GM18951 (cell line): ENCODE data around the gene SIRPA.

Source experiments
- POLR2A ChIP-seq: IDR thresholded peaks from 4 replicates; pipeline ENCODE4 v1.6.1; 2011; ENCODE audit warnings: mild to moderate bottlenecking; ENCODE audit not compliant: insufficient read length, insufficient read depth; ENCODE audit errors: extremely low read depth
- in situ Hi-C: fragments of 300-500 bp; cut with MboI; formaldehyde crosslinking; loops from one replicate; pipeline ENCODE4 v1.12.0; 2022; ENCODE audit warnings: low sequenced_read_pairs, mixed read lengths, inconsistent platforms; ENCODE audit not compliant: unreplicated experiment

The SIRPA gene

DNA sequence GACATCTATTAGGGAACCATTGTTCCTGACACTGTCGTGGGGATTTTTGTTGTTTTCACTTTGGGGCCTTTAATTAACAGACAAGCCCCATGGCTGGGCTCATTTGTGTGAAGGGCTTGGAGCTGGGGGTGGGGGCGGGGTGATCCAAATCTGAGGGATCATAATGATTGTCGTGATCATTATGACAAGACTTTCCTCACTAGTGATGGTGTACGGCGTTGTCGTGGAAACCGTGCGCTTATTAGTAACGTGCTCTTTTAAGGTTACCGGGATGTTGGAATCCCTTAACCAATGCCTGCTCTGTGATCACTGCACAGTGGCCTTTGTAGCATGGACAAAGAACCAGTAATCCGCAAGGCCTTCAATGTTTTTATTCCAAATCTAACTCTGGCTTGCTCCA lies 80.1 kb downstream of the SIRPA start:
- in situ Hi-C loops = no loop called here
- no peak for TF ChIP-seq POLR2A

DNA sequence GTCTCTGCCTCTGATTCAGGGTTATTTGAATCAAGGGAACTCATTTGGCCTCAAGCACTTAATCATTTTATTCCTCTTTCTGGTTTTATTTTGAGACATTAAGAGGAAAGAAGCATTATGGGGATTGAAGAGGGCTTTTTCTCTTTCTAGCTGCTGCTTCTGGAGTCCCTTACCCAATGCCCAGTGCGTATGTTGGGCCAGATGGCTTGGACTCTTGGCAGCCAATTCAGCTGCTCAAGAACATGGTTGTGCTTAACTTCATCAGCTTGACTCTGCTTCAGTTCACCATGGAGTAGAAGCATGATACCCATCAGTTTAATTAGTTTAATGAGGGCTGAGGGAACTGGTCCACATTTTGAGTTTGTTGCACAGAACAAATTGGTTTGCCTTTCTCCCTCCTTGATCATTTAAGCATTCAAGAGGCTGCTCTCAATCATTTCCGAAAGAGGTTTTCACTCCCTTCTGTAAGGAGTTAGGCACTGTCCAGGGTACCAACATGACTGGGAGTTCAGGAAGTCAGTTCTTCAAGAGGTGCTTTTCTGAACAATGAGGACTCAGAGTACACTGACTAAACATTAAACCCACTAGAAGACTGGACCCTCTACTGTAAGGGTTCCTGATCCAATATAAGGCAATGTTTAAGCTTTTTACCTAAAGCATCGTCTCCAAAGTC lies 84.0 kb downstream of the SIRPA start:
- no peak for TF ChIP-seq POLR2A
- in situ Hi-C loops = no loop called here

DNA sequence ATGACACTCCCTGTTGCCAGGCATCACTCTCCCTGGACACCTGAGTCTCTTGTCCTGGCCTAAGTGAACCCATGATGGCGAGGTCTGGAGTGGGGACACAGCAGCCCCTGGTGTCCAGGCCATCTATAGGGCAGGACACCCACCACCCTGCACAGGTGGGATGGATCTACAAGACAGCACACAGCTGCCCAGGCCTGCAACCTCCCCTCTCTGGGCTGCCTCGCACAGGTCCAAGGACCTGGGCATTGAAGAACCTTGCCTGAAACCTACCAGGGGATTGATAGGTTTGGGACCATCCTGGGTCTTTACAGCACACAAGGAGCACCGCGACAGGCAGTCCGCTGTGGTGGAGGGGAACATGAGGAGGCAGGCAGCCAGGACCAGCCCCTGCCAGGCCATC lies 87.5 kb downstream of the SIRPA start:
- no peak for TF ChIP-seq POLR2A
- in situ Hi-C loops = no loop called here

DNA sequence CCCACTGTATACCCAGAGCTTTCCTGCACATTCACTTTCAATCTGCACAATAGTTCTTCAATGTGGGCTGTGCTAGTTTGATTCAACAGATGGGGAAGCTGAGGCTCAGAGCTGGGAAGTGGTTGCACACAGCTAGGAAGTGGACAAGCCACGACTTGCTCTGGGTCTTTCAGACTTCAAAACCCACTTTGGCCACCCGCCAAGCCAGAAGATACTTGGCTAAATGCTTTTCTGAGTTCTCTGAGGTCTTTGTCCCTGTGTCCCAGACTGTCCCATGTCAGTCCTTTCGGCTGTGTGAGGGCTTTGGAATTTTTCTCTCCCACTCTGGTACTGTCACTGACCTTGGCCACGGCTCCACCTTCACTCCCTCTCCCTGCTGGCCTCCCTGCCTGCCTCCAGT lies 88.1 kb downstream of the SIRPA start:
- in situ Hi-C loops = no loop called here
- no peak for TF ChIP-seq POLR2A

DNA sequence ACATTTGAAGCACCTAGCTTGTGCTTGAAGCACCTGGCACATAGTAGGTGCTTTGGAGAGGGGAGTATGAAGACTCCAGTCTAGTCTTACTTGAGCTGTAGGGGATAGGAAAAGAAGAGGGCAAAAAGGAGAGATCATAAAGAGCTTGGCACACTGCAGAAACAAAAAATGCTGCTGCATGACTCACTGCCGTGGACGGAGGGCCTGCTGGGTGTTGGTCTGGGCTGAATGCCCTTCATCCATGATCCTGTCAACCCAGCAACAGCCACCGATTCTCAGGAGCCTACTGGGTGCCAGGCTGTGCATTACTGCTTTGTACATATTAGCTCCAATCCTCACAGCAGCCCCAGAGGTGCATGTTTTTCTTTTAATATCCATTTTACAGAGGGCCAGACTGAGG lies 92.6 kb downstream of the SIRPA start:
- in situ Hi-C loops = no loop called here
- no peak for TF ChIP-seq POLR2A
